Brain microvascular endothelial cell (primary cell): ENCODE measurements around the gene SPRN.
"Not testable (repeated sequence)": the region's sequence is repeated elsewhere in the genome, so short reads cannot be mapped to it uniquely, and the experiment has no call there.

Source experiments
- DNase-seq: peaks from one replicate; pipeline ENCODE4 v3.0.0-alpha.2; 2020
- H3K27ac ChIP-seq: fragments of 250-450 bp; sonication (Bioruptor Pico); 2 replicates; pipeline ENCODE4 v1.5.1; 2020; ENCODE audit warnings: mild to moderate bottlenecking, moderate library complexity
- H3K27me3 ChIP-seq: fragments of 250-450 bp; sonication (Bioruptor Pico); replicated peaks from 2 replicates; pipeline ENCODE4 v1.5.1; 2020; ENCODE audit warnings: mild to moderate bottlenecking
- H3K36me3 ChIP-seq: fragments of 250-450 bp; sonication (Bioruptor Pico); replicated peaks from 2 replicates; pipeline ENCODE4 v1.5.1; 2020; ENCODE audit warnings: mild to moderate bottlenecking
- H3K4me3 ChIP-seq: 2 replicates; pipeline ENCODE4 v1.5.1; 2011; ENCODE audit warnings: low read depth, mild to moderate bottlenecking, control low read depth, low read length, moderate library complexity
- CTCF ChIP-seq: IDR thresholded peaks from 2 replicates; pipeline ENCODE4 v1.5.1; 2011; ENCODE audit warnings: low read depth, mild to moderate bottlenecking, moderate library complexity, low read length, control low read depth, inconsistent platforms; ENCODE audit errors: missing control alignments
- in situ Hi-C: cut with HindIII; loops from 2 replicates; pipeline ENCODE4 v1.10.0; 2017; ENCODE audit warnings: low sequenced_read_pairs, low pct_ligation_motif_present

The SPRN gene

DNA sequence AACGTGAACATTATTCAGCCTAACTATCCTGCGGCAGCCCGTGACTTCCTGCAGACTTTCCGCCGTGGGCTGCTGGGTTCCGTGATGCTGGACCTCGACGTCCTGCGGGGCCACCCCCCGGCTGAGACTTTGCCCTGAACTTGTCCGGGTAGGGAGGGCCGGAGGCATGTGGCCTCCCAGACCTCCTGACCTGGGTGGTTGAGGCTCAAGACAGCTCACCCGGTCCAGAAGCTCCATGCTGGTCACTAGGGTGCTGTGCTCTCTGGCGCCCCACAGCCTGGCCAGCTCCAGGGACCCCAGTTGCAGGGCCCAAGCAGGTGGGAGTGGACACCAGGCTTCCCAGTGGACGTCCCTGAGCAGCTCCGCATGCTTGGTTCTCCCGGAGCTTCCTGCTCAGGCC lies 4.4 kb downstream of the SPRN start:
- Histone ChIP-seq H3K36me3 (peaks cover 24% of the 10 kb centered on the region), H3K27me3 (peaks cover 5% of the 10 kb centered on the region), H3K4me3 (no peak overlapping the region), H3K27ac (no peak overlapping the region)
- no peak for DNase-seq
- in situ Hi-C loops = no loop called here
- TF ChIP-seq CTCF = no peak

GRCh38 chr10:133419211-133419950 lies 5.0 kb downstream of the SPRN start:
- Histone ChIP-seq H3K27me3 (peaks cover 5% of the 10 kb centered on the region), H3K36me3 (peaks cover 24% of the 10 kb centered on the region), H3K27ac (no peak overlapping the region), H3K4me3 (no peak overlapping the region)
- in situ Hi-C loops = no loop called here
- no peak for DNase-seq
- TF ChIP-seq CTCF = no peak

DNA sequence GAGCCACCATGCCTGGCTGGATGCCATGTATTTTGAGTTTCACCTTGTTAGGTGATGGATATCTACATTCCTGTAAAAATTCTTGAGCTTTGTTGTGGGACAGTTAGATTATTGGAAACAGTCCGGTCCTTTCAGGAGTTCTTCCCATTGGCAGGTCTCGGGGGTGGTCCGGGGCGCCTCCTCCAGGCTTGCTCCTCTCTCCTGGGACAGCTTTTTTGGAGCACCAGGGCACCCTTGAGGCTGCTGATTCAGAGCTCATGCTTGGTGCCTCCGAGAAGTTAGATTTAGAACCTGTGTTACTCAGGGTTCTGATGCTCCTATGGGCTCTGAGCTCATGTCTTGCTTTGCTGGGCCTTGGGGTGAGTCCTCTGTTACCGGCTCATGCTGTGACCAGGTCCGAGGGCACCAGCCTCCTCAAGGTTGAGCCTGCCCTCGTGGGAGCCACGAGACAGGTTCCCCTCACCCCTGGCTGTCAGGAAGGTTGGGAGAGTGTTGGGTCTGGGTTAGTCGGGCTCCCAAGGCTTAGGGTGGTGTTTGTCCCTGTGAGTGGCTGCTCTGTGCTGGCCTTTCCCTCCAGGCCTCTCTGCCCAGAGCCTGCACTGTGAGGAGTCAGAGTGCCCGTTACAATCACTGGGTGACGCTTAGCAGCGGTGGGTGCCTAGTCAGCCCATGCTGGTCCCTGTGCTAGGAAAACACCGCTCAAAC lies 6.0 kb downstream of the SPRN start:
- Histone ChIP-seq H3K4me3 (no peak overlapping the region), H3K27me3 (peaks cover 5% of the 10 kb centered on the region), H3K36me3 (peaks cover 24% of the 10 kb centered on the region), H3K27ac (no peak overlapping the region)
- DNase-seq = no peak
- in situ Hi-C loops = no loop called here
- TF ChIP-seq CTCF = no peak

GRCh38 chr10:133415752-133416151 lies 8.7 kb downstream of the SPRN start:
- no peak for TF ChIP-seq CTCF
- in situ Hi-C loops = no loop called here
- H3K4me3 ChIP-seq = no peak overlapping the region
- H3K27me3 ChIP-seq = no peaks in the 10 kb centered on the region
- peaks cover 38% of the 10 kb centered on the region for H3K36me3 ChIP-seq
- H3K27ac ChIP-seq = no peak overlapping the region
- DNase-seq = no peak

GRCh38 chr10:133414401-133414800 lies 10.0 kb downstream of the SPRN start:
- peaks cover 36% of the 10 kb centered on the region for H3K36me3 ChIP-seq
- H3K27me3 ChIP-seq, H3K4me3 ChIP-seq, DNase-seq, H3K27ac ChIP-seq, in situ Hi-C loops: not testable (repeated sequence)

DNA sequence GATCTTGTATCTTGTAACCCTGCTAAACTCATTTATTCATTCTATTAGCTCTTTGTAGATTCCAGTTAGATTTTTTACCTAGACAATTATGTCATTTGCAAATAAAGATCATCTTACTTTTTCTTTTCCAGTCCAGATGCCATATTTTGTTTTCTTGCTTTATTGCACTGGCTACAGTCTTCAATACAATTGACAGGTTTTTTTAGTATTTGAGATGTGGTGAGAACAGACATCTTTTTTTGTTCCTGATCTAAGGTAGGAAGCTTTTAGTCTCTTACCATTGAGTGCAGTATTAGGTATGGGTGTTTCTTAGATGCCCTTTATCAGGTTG lies 12.1 kb downstream of the SPRN start:
- Histone ChIP-seq H3K27ac (no peak overlapping the region), H3K27me3 (no peaks in the 10 kb centered on the region), H3K36me3 (peaks cover 29% of the 10 kb centered on the region), H3K4me3 (no peak overlapping the region)
- TF ChIP-seq CTCF = no peak
- in situ Hi-C loops = no loop called here
- DNase-seq = no peak
